Measurements from ENCODE around the gene AP3B2.
"Not testable (repeated sequence)": the region's sequence is repeated elsewhere in the genome, so short reads cannot be mapped to it uniquely, and the experiment has no call there.

Gene AP3B2

GRCh38 chr15:82649226-82649999 is 60.3 kb downstream of the AP3B2 start:
- Histone ChIP-seq H3K4me1 (ENCODE audit: insufficient read depth, low read length) (0 out of 2 replicates have a peak, but pooled peaks cover 1% of the 10 kb centered on the region), H3K9ac (ENCODE audit: low read depth, low read length) (no peak overlapping the region), H3K36me3 (ENCODE audit: insufficient read depth, low read length) (no peaks in the 10 kb centered on the region), H3K9me3 (ENCODE audit: control insufficient read depth, insufficient read depth, low read length) (no peaks in the 10 kb centered on the region)

GRCh38 chr15:82648257-82649103 is 61.2 kb downstream of the AP3B2 start:
- H3K4me1 ChIP-seq (ENCODE audit: insufficient read depth, low read length) = peaks cover 9% of the 10 kb centered on the region
- H3K9me3 ChIP-seq (ENCODE audit: control insufficient read depth, insufficient read depth, low read length) = no peaks in the 10 kb centered on the region
- H3K36me3 ChIP-seq (ENCODE audit: insufficient read depth, low read length) = no peaks in the 10 kb centered on the region
- H3K9ac ChIP-seq (ENCODE audit: low read depth, low read length) = peak overlapping the region; percentile 45; the same call in 1 of the 2 replicates

GRCh38 chr15:82647835-82648256 is 61.8 kb downstream of the AP3B2 start:
- H3K9ac ChIP-seq (ENCODE audit: low read depth, low read length) = peak overlapping the region; percentile 45; the same call in 1 of the 2 replicates
- H3K36me3 ChIP-seq (ENCODE audit: insufficient read depth, low read length) = no peaks in the 10 kb centered on the region
- H3K4me1 ChIP-seq (ENCODE audit: insufficient read depth, low read length) = peaks cover 9% of the 10 kb centered on the region
- H3K9me3 ChIP-seq (ENCODE audit: control insufficient read depth, insufficient read depth, low read length) = no peaks in the 10 kb centered on the region

GRCh38 chr15:82647045-82647834 is 62.4 kb downstream of the AP3B2 start, which contains the start of gene CPEB1:
Gene CPEB1 (minus strand): TSS chr15:82647363. CDS start chr15:82628459, 18,904 bp downstream.
- Histone ChIP-seq H3K36me3 (ENCODE audit: insufficient read depth, low read length) (no peaks in the 10 kb centered on the region), H3K4me1 (ENCODE audit: insufficient read depth, low read length) (peaks cover 9% of the 10 kb centered on the region), H3K9me3 (ENCODE audit: control insufficient read depth, insufficient read depth, low read length) (no peaks in the 10 kb centered on the region), H3K9ac (ENCODE audit: low read depth, low read length) (peak within 1 kb of the TSS; percentile 45; the same call in 1 of the 2 replicates)

GRCh38 chr15:82646250-82647044 is 63.2 kb downstream of the AP3B2 start:
- H3K9ac ChIP-seq (ENCODE audit: low read depth, low read length) = peak overlapping the region; percentile 45; the same call in 1 of the 2 replicates
- H3K36me3 ChIP-seq (ENCODE audit: insufficient read depth, low read length) = no peaks in the 10 kb centered on the region
- no peaks in the 10 kb centered on the region for H3K9me3 ChIP-seq (ENCODE audit: control insufficient read depth, insufficient read depth, low read length)
- H3K4me1 ChIP-seq (ENCODE audit: insufficient read depth, low read length) = peaks cover 10% of the 10 kb centered on the region

- not testable (repeated sequence) for H3K9ac ChIP-seq (ENCODE audit: low read depth, low read length); H3K9me3 ChIP-seq (ENCODE audit: control insufficient read depth, insufficient read depth, low read length); H3K36me3 ChIP-seq (ENCODE audit: insufficient read depth, low read length)
- H3K4me1 ChIP-seq (ENCODE audit: insufficient read depth, low read length) = peaks cover 14% of the 10 kb centered on the region
These were observed 64.5 kb downstream of the AP3B2 start for GRCh38 chr15:82644967-82645852.

- no peaks in the 10 kb centered on the region for H3K9me3 ChIP-seq (ENCODE audit: control insufficient read depth, insufficient read depth, low read length)
- no peaks in the 10 kb centered on the region for H3K36me3 ChIP-seq (ENCODE audit: insufficient read depth, low read length)
- H3K9ac ChIP-seq (ENCODE audit: low read depth, low read length) = no peak overlapping the region
- peaks cover 14% of the 10 kb centered on the region for H3K4me1 ChIP-seq (ENCODE audit: insufficient read depth, low read length)
These were observed 65.7 kb downstream of the AP3B2 start for GRCh38 chr15:82643992-82644391.

GRCh38 chr15:82642656-82643055 is 67.0 kb downstream of the AP3B2 start:
- Histone ChIP-seq H3K9me3 (ENCODE audit: control insufficient read depth, insufficient read depth, low read length) (no peaks in the 10 kb centered on the region), H3K9ac (ENCODE audit: low read depth, low read length) (no peak overlapping the region), H3K4me1 (ENCODE audit: insufficient read depth, low read length) (peaks cover 14% of the 10 kb centered on the region), H3K36me3 (ENCODE audit: insufficient read depth, low read length) (no peaks in the 10 kb centered on the region)

- Histone ChIP-seq H3K36me3 (ENCODE audit: insufficient read depth, low read length) (no peaks in the 10 kb centered on the region), H3K9ac (ENCODE audit: low read depth, low read length) (no peak overlapping the region)
These were observed 68.4 kb downstream of the AP3B2 start for GRCh38 chr15:82641129-82641798.

GRCh38 chr15:82640672-82641071 is 69.0 kb downstream of the AP3B2 start:
- Histone ChIP-seq H3K9ac (ENCODE audit: low read depth, low read length) (no peak overlapping the region), H3K9me3 (ENCODE audit: control insufficient read depth, insufficient read depth, low read length) (no peaks in the 10 kb centered on the region), H3K4me1 (ENCODE audit: insufficient read depth, low read length) (peaks cover 14% of the 10 kb centered on the region), H3K36me3 (ENCODE audit: insufficient read depth, low read length) (no peaks in the 10 kb centered on the region)

More at GRCh38 chr15:82641129-82641798, 68.4 kb downstream of the AP3B2 start:
- Histone ChIP-seq H3K4me1 (ENCODE audit: insufficient read depth, low read length) (peaks cover 14% of the 10 kb centered on the region), H3K9me3 (ENCODE audit: control insufficient read depth, insufficient read depth, low read length) (no peaks in the 10 kb centered on the region)

- no peaks in the 10 kb centered on the region for H3K9me3 ChIP-seq (ENCODE audit: control insufficient read depth, insufficient read depth, low read length)
- no peaks in the 10 kb centered on the region for H3K36me3 ChIP-seq (ENCODE audit: insufficient read depth, low read length)
- H3K9ac ChIP-seq (ENCODE audit: low read depth, low read length) = no peak overlapping the region
- H3K4me1 ChIP-seq (ENCODE audit: insufficient read depth, low read length) = no peaks in the 10 kb centered on the region
These were observed 73.9 kb downstream of the AP3B2 start for GRCh38 chr15:82635798-82636197.

GRCh38 chr15:82630033-82630432 is 79.6 kb downstream of the AP3B2 start:
- Histone ChIP-seq H3K36me3 (ENCODE audit: insufficient read depth, low read length) (no peaks in the 10 kb centered on the region), H3K9ac (ENCODE audit: low read depth, low read length) (no peak overlapping the region), H3K9me3 (ENCODE audit: control insufficient read depth, insufficient read depth, low read length) (no peaks in the 10 kb centered on the region), H3K4me1 (ENCODE audit: insufficient read depth, low read length) (no peaks in the 10 kb centered on the region)
